H9 (cell line): ENCODE data around the gene FCN2. TPM values are rescaled to one million over a fixed set of nuclear protein-coding genes. Genes with fewer than 3 reads are reported as not detected.

Source experiments
- DNase-seq: peaks from one replicate; pipeline ENCODE4 v3.0.0-alpha.2; 2017
- H2AFZ ChIP-seq: one replicate; pipeline ENCODE4 v1.6.1; 2013; ENCODE audit warnings: mild to moderate bottlenecking, low read length, control low read depth, moderate library complexity
- H2AK5ac ChIP-seq: 2 replicates; pipeline ENCODE4 v1.6.1; 2013; ENCODE audit warnings: low read length, control low read depth, mixed read lengths; ENCODE audit not compliant: insufficient read length
- H2BK120ac ChIP-seq: one replicate; pipeline ENCODE4 v1.6.1; 2013; ENCODE audit warnings: low read depth, mild to moderate bottlenecking, low read length, control low read depth, inconsistent platforms; ENCODE audit not compliant: poor library complexity, severe bottlenecking
- H2BK12ac ChIP-seq: 2 replicates; pipeline ENCODE4 v1.6.1; 2013; ENCODE audit warnings: low read length, control low read depth, mixed read lengths, low read depth; ENCODE audit not compliant: insufficient read length
- H2BK15ac ChIP-seq: 2 replicates; pipeline ENCODE4 v1.6.1; 2013; ENCODE audit warnings: low read depth, low read length, control low read depth
- H2BK20ac ChIP-seq: one replicate; pipeline ENCODE4 v1.6.1; 2013; ENCODE audit warnings: low read depth, mild to moderate bottlenecking, low read length, control low read depth, inconsistent platforms; ENCODE audit not compliant: poor library complexity, severe bottlenecking
- H2BK5ac ChIP-seq: 2 replicates; pipeline ENCODE4 v1.6.1; 2013; ENCODE audit warnings: low read length, control low read depth, mixed read lengths; ENCODE audit not compliant: insufficient read length
- H3K14ac ChIP-seq: 2 replicates; pipeline ENCODE4 v1.6.1; 2013; ENCODE audit warnings: low read length, control low read depth; ENCODE audit not compliant: insufficient read depth
- H3K18ac ChIP-seq: 2 replicates; pipeline ENCODE4 v1.6.1; 2013; ENCODE audit warnings: low read depth, mild to moderate bottlenecking, mixed read lengths, low read length, control low read depth; ENCODE audit not compliant: insufficient read length
- H3K23ac ChIP-seq: 2 replicates; pipeline ENCODE4 v1.6.1; 2013; ENCODE audit warnings: low read length, control low read depth, mixed read lengths, low read depth; ENCODE audit not compliant: insufficient read length
- H3K23me2 ChIP-seq: 2 replicates; pipeline ENCODE4 v1.6.1; 2013; ENCODE audit warnings: low read depth, mild to moderate bottlenecking, mixed read lengths, low read length, control low read depth; ENCODE audit not compliant: insufficient read length, poor library complexity, severe bottlenecking
- H3K27ac ChIP-seq: 2 replicates; pipeline ENCODE4 v1.5.1; 2013; ENCODE audit warnings: low read length, control low read depth, mixed read lengths, low read depth; ENCODE audit not compliant: insufficient read length
- H3K27me3 ChIP-seq: 2 replicates; pipeline ENCODE4 v1.6.1; 2013; ENCODE audit warnings: low read length, control low read depth, inconsistent platforms; ENCODE audit not compliant: insufficient read depth
- H3K4ac ChIP-seq: 2 replicates; pipeline ENCODE4 v1.6.1; 2013; ENCODE audit warnings: low read depth, mild to moderate bottlenecking, control low read depth, inconsistent platforms, low read length, moderate library complexity
- H3K4me1 ChIP-seq: 2 replicates; pipeline ENCODE4 v1.6.1; 2013; ENCODE audit warnings: low read length, control low read depth, inconsistent platforms; ENCODE audit not compliant: insufficient read depth
- H3K4me2 ChIP-seq: 2 replicates; pipeline ENCODE4 v1.6.1; 2013; ENCODE audit warnings: low read length, control low read depth, mixed read lengths; ENCODE audit not compliant: insufficient read length, insufficient read depth
- H3K56ac ChIP-seq: 2 replicates; pipeline ENCODE4 v1.6.1; 2013; ENCODE audit warnings: low read depth, mild to moderate bottlenecking, mixed read lengths, low read length, control low read depth; ENCODE audit not compliant: insufficient read length
- H3K79me1 ChIP-seq: 2 replicates; pipeline ENCODE4 v1.6.1; 2013; ENCODE audit warnings: low read depth, mild to moderate bottlenecking, moderate library complexity, low read length, control low read depth, inconsistent platforms; ENCODE audit not compliant: insufficient read depth, poor library complexity, severe bottlenecking
- H3K79me2 ChIP-seq: 2 replicates; pipeline ENCODE4 v1.6.1; 2013; ENCODE audit warnings: low read length, control low read depth, inconsistent platforms; ENCODE audit not compliant: insufficient read depth
- H3K9ac ChIP-seq: 2 replicates; pipeline ENCODE4 v1.6.1; 2013; ENCODE audit warnings: low read length, control low read depth, mixed read lengths; ENCODE audit not compliant: insufficient read length; ENCODE audit errors: extremely low read depth
- H3K9me3 ChIP-seq: one replicate; pipeline ENCODE4 v1.6.1; 2013; ENCODE audit warnings: low read depth, low read length, inconsistent platforms; ENCODE audit not compliant: control insufficient read depth
- H3T11ph ChIP-seq: one replicate; pipeline ENCODE4 v1.6.1; 2013; ENCODE audit warnings: mild to moderate bottlenecking, low read length, control low read depth, inconsistent platforms
- H4K20me1 ChIP-seq: one replicate; pipeline ENCODE4 v1.6.1; 2013; ENCODE audit not compliant: control insufficient read depth, insufficient read length, insufficient read depth
- H4K5ac ChIP-seq: 2 replicates; pipeline ENCODE4 v1.6.1; 2013; ENCODE audit warnings: low read depth, mild to moderate bottlenecking, mixed read lengths, low read length, control low read depth; ENCODE audit not compliant: insufficient read length
- H4K8ac ChIP-seq: replicated peaks from 2 replicates; pipeline ENCODE4 v1.6.1; 2013; ENCODE audit warnings: low read length, control low read depth, mixed read lengths, low read depth; ENCODE audit not compliant: insufficient read length
- H4K91ac ChIP-seq: 2 replicates; pipeline ENCODE4 v1.6.1; 2013; ENCODE audit warnings: low read depth, mild to moderate bottlenecking, moderate library complexity, mixed read lengths, low read length, control low read depth; ENCODE audit not compliant: insufficient read length
- H3K27ac Mint-ChIP-seq, 3 experiments: 2 replicates in 2 of 3; 3 replicates in 1 of 3; pipeline ENCODE4 v1.8.0; 2020 to 2021; ENCODE audit warnings: mixed read lengths in 3 of 3, mild to moderate bottlenecking in 1 of 3, moderate library complexity in 1 of 3
- H3K27me3 Mint-ChIP-seq: 2 replicates; pipeline ENCODE4 v1.8.0; 2021; ENCODE audit warnings: low read depth, mild to moderate bottlenecking, moderate library complexity, mixed read lengths
- H3K36me3 Mint-ChIP-seq, 3 experiments: 2 replicates in 2 of 3; 3 replicates in 1 of 3; pipeline ENCODE4 v1.8.0; 2020 to 2021; ENCODE audit warnings: low read depth in 3 of 3, mixed read lengths in 3 of 3; ENCODE audit not compliant: insufficient read depth in 1 of 3
- H3K4me1 Mint-ChIP-seq, 2 experiments: 2 replicates each; pipeline ENCODE4 v1.8.0; 2020; ENCODE audit warnings: mixed read lengths in 2 of 2
- H3K4me3 Mint-ChIP-seq, 2 experiments: 2 replicates in 1 of 2; 3 replicates in 1 of 2; pipeline ENCODE4 v1.8.0; 2020 to 2021; ENCODE audit warnings: mild to moderate bottlenecking in 2 of 2, mixed read lengths in 2 of 2, moderate library complexity in 1 of 2
- H3K9me3 Mint-ChIP-seq, 2 experiments: 2 replicates in 1 of 2; 3 replicates in 1 of 2; pipeline ENCODE4 v1.8.0; 2020; ENCODE audit warnings: mild to moderate bottlenecking in 2 of 2, mixed read lengths in 2 of 2, moderate library complexity in 1 of 2
- CTCF ChIP-seq: fragments of 200-600 bp; sonication (generic); conservative IDR thresholded peaks from 3 replicates; pipeline ENCODE4 v1.8.0; 2021; ENCODE audit warnings: antibody characterized with exemption, mild to moderate bottlenecking
- WGBS: extraction: QIAGEN DNeasy Blood & Tissue Kit; methylation state at CpG from one replicate; pipeline ENCODE4 v1.1.7; 2013; ENCODE audit warnings: missing lambda C conversion rate, low lambda C conversion rate, mixed read lengths; ENCODE audit not compliant: insufficient read length; ENCODE audit errors: extremely low coverage; 5-methylcytosine and 5-hydroxymethylcytosine counted together
- total RNA-seq: library from RNA; stranded (reverse); gene quantifications from 2 replicates; pipeline ENCODE4 v1.2.1, GENCODE V29; 2021

The FCN2 gene
- total RNA-seq, 1 experiment from 2014 or later, result not detected

- H3K9me3 Mint-ChIP-seq, result peaks cover 0 to 2% of the 10 kb centered on the region in 2 experiments; a peak in 3 of 5 replicates
- H3K79me1 ChIP-seq, result no peaks in the 10 kb centered on the region
- no peaks in the 10 kb centered on the region for H3K79me2 ChIP-seq
- H3K27me3 ChIP-seq, result no peaks in the 10 kb centered on the region
- no peak overlapping the region for H4K5ac ChIP-seq
- H3K36me3 Mint-ChIP-seq, result peaks cover 0 to 4% (median 0%) of the 10 kb centered on the region in 3 experiments; a peak in 1 of 7 replicates
- no peak overlapping the region for H2BK12ac ChIP-seq
- H3K4me2 ChIP-seq, result no peak overlapping the region
- no peaks in the 10 kb centered on the region; the same call in 1 of the 2 replicates for H3K27me3 Mint-ChIP-seq
- no peak overlapping the region for H3K56ac ChIP-seq
- DNase-seq, result no peak
- no peak overlapping the region for H2BK5ac ChIP-seq
- H3K23me2 ChIP-seq, result no peaks in the 10 kb centered on the region
- H3K14ac ChIP-seq, result no peak overlapping the region
- WGBS, result no CpG with 5 or more reads among the region's 23 CpGs
- no peaks in the 10 kb centered on the region for H4K20me1 ChIP-seq
- H3T11ph ChIP-seq, result no peak overlapping the region
- no peaks in the 10 kb centered on the region for H3K4me1 Mint-ChIP-seq
- H3K27ac Mint-ChIP-seq, result no peak overlapping the region
- no peak overlapping the region for H2AFZ ChIP-seq
- H3K4me3 Mint-ChIP-seq, result no peak overlapping the region
- H3K23ac ChIP-seq, result no peak overlapping the region
- no peak overlapping the region for H4K91ac ChIP-seq
- no peak overlapping the region for H3K27ac ChIP-seq
- no peaks in the 10 kb centered on the region for H3K9me3 ChIP-seq
- H3K9ac ChIP-seq, result no peak overlapping the region
- 0 out of 2 replicates have a peak overlapping the region, but pooled peaks have one; percentile 16 for H2BK15ac ChIP-seq
- no peak overlapping the region for H2BK120ac ChIP-seq
- no peaks in the 10 kb centered on the region for H3K4me1 ChIP-seq
- H2AK5ac ChIP-seq, result no peak overlapping the region
- no peak overlapping the region for H3K4ac ChIP-seq
- no peak overlapping the region for H4K8ac ChIP-seq
- no peak overlapping the region for H2BK20ac ChIP-seq
- no peak for TF ChIP-seq CTCF
- no peak overlapping the region for H3K18ac ChIP-seq
Observed at GRCh38 chr9:134913713-134914500, 33.3 kb downstream of the FCN2 start.
